MG63 (cell line): ENCODE measurements around the gene LRGUK. TPM values are rescaled to one million over a fixed set of nuclear protein-coding genes. Genes with fewer than 3 reads are reported as not detected.
"Not testable (repeated sequence)": the region's sequence is repeated elsewhere in the genome, so short reads cannot be mapped to it uniquely, and the experiment has no call there.

Experiments used
- DNase-seq: peaks from one replicate; pipeline ENCODE4 v3.0.0-alpha.2; 2020
- H3K27me3 ChIP-seq: fragments of 250-450 bp; sonication (Bioruptor Pico); 2 replicates; pipeline ENCODE4 v1.5.1; 2020; ENCODE audit warnings: mild to moderate bottlenecking, moderate library complexity
- H3K36me3 ChIP-seq: fragments of 250-450 bp; sonication (Bioruptor Pico); 2 replicates; pipeline ENCODE4 v1.5.1; 2020; ENCODE audit warnings: mild to moderate bottlenecking, moderate library complexity
- H3K4me3 ChIP-seq: fragments of 250-450 bp; sonication (Bioruptor Pico); 2 replicates; pipeline ENCODE4 v1.5.1; 2020; ENCODE audit warnings: mild to moderate bottlenecking, moderate library complexity
- H3K9me3 ChIP-seq: fragments of 250-450 bp; sonication (Bioruptor Pico); 2 replicates; pipeline ENCODE4 v1.5.1; 2020; ENCODE audit warnings: mild to moderate bottlenecking, moderate library complexity
- total RNA-seq: library from RNA; depleted of rRNA; stranded (reverse); fragments of >200 nt; shearing (Covaris generic); gene quantifications from 2 replicates; pipeline ENCODE4 v1.2.3, GENCODE V29; 2014; ENCODE audit warnings: low replicate concordance

Gene LRGUK
- total RNA-seq, 1 experiment from 2014 or later = not detected

GRCh38 chr7:134197345-134197744 is 70.2 kb downstream of the LRGUK start:
- H3K36me3 ChIP-seq = no peaks in the 10 kb centered on the region
- DNase-seq = no peak
- H3K27me3 ChIP-seq = no peaks in the 10 kb centered on the region
- H3K4me3 ChIP-seq = no peak overlapping the region
- H3K9me3 ChIP-seq = no peaks in the 10 kb centered on the region

- Histone ChIP-seq H3K36me3 (no peaks in the 10 kb centered on the region), H3K9me3 (no peaks in the 10 kb centered on the region), H3K27me3 (no peaks in the 10 kb centered on the region), H3K4me3 (no peak overlapping the region)
- DNase-seq = no peak
Measured at GRCh38 chr7:134200970-134201369, 73.8 kb downstream of the LRGUK start.

- Histone ChIP-seq H3K27me3 (no peaks in the 10 kb centered on the region), H3K36me3 (no peaks in the 10 kb centered on the region), H3K4me3 (no peak overlapping the region), H3K9me3 (no peaks in the 10 kb centered on the region)
- no peak for DNase-seq
Measured at GRCh38 chr7:134201569-134202261, 74.6 kb downstream of the LRGUK start.

GRCh38 chr7:134203186-134203889 is 76.2 kb downstream of the LRGUK start:
- DNase-seq = no peak
- H3K9me3 ChIP-seq = no peaks in the 10 kb centered on the region
- H3K27me3 ChIP-seq = no peaks in the 10 kb centered on the region
- H3K36me3 ChIP-seq = no peaks in the 10 kb centered on the region
- no peak overlapping the region for H3K4me3 ChIP-seq

- H3K4me3 ChIP-seq = no peak overlapping the region
- H3K9me3 ChIP-seq = no peaks in the 10 kb centered on the region
- H3K27me3 ChIP-seq = no peaks in the 10 kb centered on the region
- no peak for DNase-seq
- H3K36me3 ChIP-seq = no peaks in the 10 kb centered on the region
Measured at GRCh38 chr7:134209322-134210015, 82.3 kb downstream of the LRGUK start.

GRCh38 chr7:134210227-134210626 is 83.1 kb downstream of the LRGUK start:
- Histone ChIP-seq H3K9me3 (no peaks in the 10 kb centered on the region), H3K4me3 (no peak overlapping the region), H3K27me3 (no peaks in the 10 kb centered on the region), H3K36me3 (no peaks in the 10 kb centered on the region)
- no peak for DNase-seq

GRCh38 chr7:134210976-134211663 is 84.0 kb downstream of the LRGUK start:
- H3K9me3 ChIP-seq = no peaks in the 10 kb centered on the region
- no peaks in the 10 kb centered on the region for H3K36me3 ChIP-seq
- no peak for DNase-seq
- H3K27me3 ChIP-seq = no peaks in the 10 kb centered on the region
- H3K4me3 ChIP-seq = no peak overlapping the region

GRCh38 chr7:134211817-134212216 is 84.7 kb downstream of the LRGUK start:
- Histone ChIP-seq H3K9me3 (no peaks in the 10 kb centered on the region), H3K36me3 (no peaks in the 10 kb centered on the region), H3K27me3 (no peaks in the 10 kb centered on the region), H3K4me3 (no peak overlapping the region)
- DNase-seq = no peak

GRCh38 chr7:134212576-134213546 is 85.7 kb downstream of the LRGUK start:
- Histone ChIP-seq H3K27me3 (no peaks in the 10 kb centered on the region), H3K9me3 (no peaks in the 10 kb centered on the region), H3K4me3 (no peak overlapping the region), H3K36me3 (no peaks in the 10 kb centered on the region)
- no peak for DNase-seq

- H3K9me3 ChIP-seq = no peaks in the 10 kb centered on the region
- no peak overlapping the region for H3K4me3 ChIP-seq
- no peaks in the 10 kb centered on the region for H3K27me3 ChIP-seq
- H3K36me3 ChIP-seq = no peaks in the 10 kb centered on the region
- no peak for DNase-seq
Measured at GRCh38 chr7:134220236-134220635, 93.1 kb downstream of the LRGUK start.

- not testable (repeated sequence) for DNase-seq, H3K27me3 ChIP-seq, H3K4me3 ChIP-seq, H3K9me3 ChIP-seq, H3K36me3 ChIP-seq
Measured at GRCh38 chr7:134231296-134231695, 104.2 kb downstream of the LRGUK start.

- no peak for DNase-seq
- Histone ChIP-seq H3K9me3 (no peaks in the 10 kb centered on the region), H3K36me3 (no peaks in the 10 kb centered on the region), H3K4me3 (no peak overlapping the region), H3K27me3 (no peaks in the 10 kb centered on the region)
Measured at GRCh38 chr7:134234216-134234615, 107.1 kb downstream of the LRGUK start.

- no peaks in the 10 kb centered on the region for H3K36me3 ChIP-seq
- no peaks in the 10 kb centered on the region for H3K9me3 ChIP-seq
- no peak overlapping the region for H3K4me3 ChIP-seq
- DNase-seq = no peak
- no peaks in the 10 kb centered on the region for H3K27me3 ChIP-seq
Measured at GRCh38 chr7:134245253-134245652, 118.1 kb downstream of the LRGUK start.

- no peaks in the 10 kb centered on the region for H3K36me3 ChIP-seq
- H3K27me3 ChIP-seq = no peaks in the 10 kb centered on the region
- no peak overlapping the region for H3K4me3 ChIP-seq
- DNase-seq = no peak
- no peaks in the 10 kb centered on the region for H3K9me3 ChIP-seq
Measured at GRCh38 chr7:134246347-134246746, 119.2 kb downstream of the LRGUK start.

GRCh38 chr7:134246761-134247160 is 119.6 kb downstream of the LRGUK start:
- Histone ChIP-seq H3K9me3 (no peaks in the 10 kb centered on the region), H3K27me3 (no peaks in the 10 kb centered on the region), H3K4me3 (no peak overlapping the region), H3K36me3 (no peaks in the 10 kb centered on the region)
- DNase-seq = no peak

GRCh38 chr7:134248196-134248595 is 121.1 kb downstream of the LRGUK start:
- no peak overlapping the region for H3K4me3 ChIP-seq
- no peaks in the 10 kb centered on the region for H3K9me3 ChIP-seq
- H3K36me3 ChIP-seq = no peaks in the 10 kb centered on the region
- H3K27me3 ChIP-seq = no peaks in the 10 kb centered on the region
- no peak for DNase-seq
